HG03095 (cell line): ENCODE results near the gene CGN.

Experiments
- ATAC-seq: cut with Tn5 transposase; IDR thresholded peaks from one replicate; pipeline ENCODE4 v1.9.1; 2021; ENCODE audit warnings: moderate library complexity; ENCODE audit not compliant: unreplicated experiment

Gene CGN

GRCh38 chr1:151546011-151546925 is 35.1 kb downstream of the CGN start:
- no peak for ATAC-seq

- no peak for ATAC-seq
These were observed 36.1 kb downstream of the CGN start for GRCh38 chr1:151547119-151547899.

GRCh38 chr1:151547900-151548230 is 36.7 kb downstream of the CGN start:
- no peak for ATAC-seq

- ATAC-seq = no peak
These were observed 38.0 kb downstream of the CGN start for GRCh38 chr1:151549199-151549598.

- ATAC-seq = no peak
These were observed 42.5 kb downstream of the CGN start for GRCh38 chr1:151553659-151554058.

- ATAC-seq = no peak
These were observed 44.9 kb downstream of the CGN start for GRCh38 chr1:151556052-151556451.

- ATAC-seq = no peak
These were observed 51.5 kb downstream of the CGN start for GRCh38 chr1:151562661-151563060.

- no peak for ATAC-seq
These were observed 52.2 kb downstream of the CGN start for GRCh38 chr1:151563376-151563775.

GRCh38 chr1:151565502-151566189 is 54.5 kb downstream of the CGN start:
- ATAC-seq = no peak

- no peak for ATAC-seq
These were observed 57.5 kb downstream of the CGN start for GRCh38 chr1:151568626-151569088.

GRCh38 chr1:151570819-151571218 is 59.6 kb downstream of the CGN start:
- ATAC-seq = no peak

GRCh38 chr1:151574575-151575529 is 63.7 kb downstream of the CGN start:
- no peak for ATAC-seq

GRCh38 chr1:151577173-151577572 is 66.0 kb downstream of the CGN start:
- no peak for ATAC-seq

- no peak for ATAC-seq
These were observed 67.8 kb downstream of the CGN start for GRCh38 chr1:151578941-151579340.

- ATAC-seq = no peak
These were observed 68.4 kb downstream of the CGN start for GRCh38 chr1:151579436-151580225.

GRCh38 chr1:151581451-151581850 is 70.3 kb downstream of the CGN start:
- no peak for ATAC-seq

GRCh38 chr1:151581921-151582320 is 70.7 kb downstream of the CGN start:
- no peak for ATAC-seq

- no peak for ATAC-seq
These were observed 72.6 kb downstream of the CGN start for GRCh38 chr1:151583796-151584195.

- ATAC-seq = no peak
These were observed 73.1 kb downstream of the CGN start for GRCh38 chr1:151584278-151584677.

- no peak for ATAC-seq
These were observed 73.6 kb downstream of the CGN start for GRCh38 chr1:151584780-151585179.
